ENCODE data around the gene PGRMC1. TPM values are rescaled to one million over a fixed set of nuclear protein-coding genes. Genes with fewer than 3 reads are reported as not detected.

PGRMC1 gene
- total and polyA plus RNA-seq, 9 of the 15 experiments (the other 6 are each of a cell fraction or from before 2014, with no cell fraction given), result 27.4 to 115 (median 90.3) TPM

DNA sequence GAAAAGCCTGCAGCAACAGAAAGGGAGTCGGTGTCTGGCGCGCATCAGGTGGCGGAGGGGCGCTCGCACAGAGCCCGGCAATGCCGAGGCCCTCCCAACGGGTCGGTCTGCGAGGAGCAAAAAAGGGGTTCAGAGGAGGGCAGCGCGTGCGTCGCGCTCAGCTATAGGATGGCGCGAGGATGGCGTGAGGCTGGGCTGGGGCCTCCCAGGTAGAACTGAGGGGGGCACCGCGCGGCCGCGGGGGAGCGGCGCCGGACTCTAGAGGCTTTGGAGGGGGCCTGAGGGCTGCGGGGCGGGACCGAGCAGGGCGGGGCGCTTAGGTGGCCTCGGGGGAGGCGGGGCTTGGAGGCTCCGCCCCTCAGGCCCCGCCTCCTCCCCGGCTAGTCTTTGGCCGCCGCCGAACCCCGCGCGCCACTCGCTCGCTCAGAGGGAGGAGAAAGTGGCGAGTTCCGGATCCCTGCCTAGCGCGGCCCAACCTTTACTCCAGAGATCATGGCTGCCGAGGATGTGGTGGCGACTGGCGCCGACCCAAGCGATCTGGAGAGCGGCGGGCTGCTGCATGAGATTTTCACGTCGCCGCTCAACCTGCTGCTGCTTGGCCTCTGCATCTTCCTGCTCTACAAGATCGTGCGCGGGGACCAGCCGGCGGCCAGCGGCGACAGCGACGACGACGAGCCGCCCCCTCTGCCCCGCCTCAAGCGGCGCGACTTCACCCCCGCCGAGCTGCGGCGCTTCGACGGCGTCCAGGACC, at the start of gene PGRMC1 (continued):
- TF ChIP-seq YY1 (IDR thresholded peaks at IDR 0.05; ENCODE audit: borderline replicate concordance in 1 of 3, control insufficient read depth in 1 of 3, extremely low read depth in 1 of 3, insufficient read depth in 3 of 3, insufficient read length in 1 of 3, insufficient replicate concordance in 2 of 3, low read depth in 1 of 3, low read length in 2 of 3), result peak; percentile 7 to 84 (median 75)
- TF ChIP-seq SP1 (CRISPR knock-in tag; IDR thresholded peaks at IDR 0.05), result peak; percentile 55; the same call in 1 of the 2 replicates
- TF ChIP-seq HMGN3 (IDR thresholded peaks at IDR 0.05; ENCODE audit: borderline replicate concordance, extremely low read depth, insufficient read length, low read depth, low read length), result no peak
- 0 out of 2 replicates have a peak, but pooled peaks have one; percentile 9 for TF ChIP-seq HCFC1 (IDR thresholded peaks at IDR 0.05; ENCODE audit: low read depth, low read length)
- 0 out of 2 replicates have a peak, but pooled peaks have one; percentile 58 for TF ChIP-seq GTF2E2 (tag; IDR thresholded peaks at IDR 0.05)
- no peak for TF ChIP-seq DIDO1 (tag; IDR thresholded peaks at IDR 0.05; ENCODE audit: low read depth)
- TF ChIP-seq, protein P1, sequence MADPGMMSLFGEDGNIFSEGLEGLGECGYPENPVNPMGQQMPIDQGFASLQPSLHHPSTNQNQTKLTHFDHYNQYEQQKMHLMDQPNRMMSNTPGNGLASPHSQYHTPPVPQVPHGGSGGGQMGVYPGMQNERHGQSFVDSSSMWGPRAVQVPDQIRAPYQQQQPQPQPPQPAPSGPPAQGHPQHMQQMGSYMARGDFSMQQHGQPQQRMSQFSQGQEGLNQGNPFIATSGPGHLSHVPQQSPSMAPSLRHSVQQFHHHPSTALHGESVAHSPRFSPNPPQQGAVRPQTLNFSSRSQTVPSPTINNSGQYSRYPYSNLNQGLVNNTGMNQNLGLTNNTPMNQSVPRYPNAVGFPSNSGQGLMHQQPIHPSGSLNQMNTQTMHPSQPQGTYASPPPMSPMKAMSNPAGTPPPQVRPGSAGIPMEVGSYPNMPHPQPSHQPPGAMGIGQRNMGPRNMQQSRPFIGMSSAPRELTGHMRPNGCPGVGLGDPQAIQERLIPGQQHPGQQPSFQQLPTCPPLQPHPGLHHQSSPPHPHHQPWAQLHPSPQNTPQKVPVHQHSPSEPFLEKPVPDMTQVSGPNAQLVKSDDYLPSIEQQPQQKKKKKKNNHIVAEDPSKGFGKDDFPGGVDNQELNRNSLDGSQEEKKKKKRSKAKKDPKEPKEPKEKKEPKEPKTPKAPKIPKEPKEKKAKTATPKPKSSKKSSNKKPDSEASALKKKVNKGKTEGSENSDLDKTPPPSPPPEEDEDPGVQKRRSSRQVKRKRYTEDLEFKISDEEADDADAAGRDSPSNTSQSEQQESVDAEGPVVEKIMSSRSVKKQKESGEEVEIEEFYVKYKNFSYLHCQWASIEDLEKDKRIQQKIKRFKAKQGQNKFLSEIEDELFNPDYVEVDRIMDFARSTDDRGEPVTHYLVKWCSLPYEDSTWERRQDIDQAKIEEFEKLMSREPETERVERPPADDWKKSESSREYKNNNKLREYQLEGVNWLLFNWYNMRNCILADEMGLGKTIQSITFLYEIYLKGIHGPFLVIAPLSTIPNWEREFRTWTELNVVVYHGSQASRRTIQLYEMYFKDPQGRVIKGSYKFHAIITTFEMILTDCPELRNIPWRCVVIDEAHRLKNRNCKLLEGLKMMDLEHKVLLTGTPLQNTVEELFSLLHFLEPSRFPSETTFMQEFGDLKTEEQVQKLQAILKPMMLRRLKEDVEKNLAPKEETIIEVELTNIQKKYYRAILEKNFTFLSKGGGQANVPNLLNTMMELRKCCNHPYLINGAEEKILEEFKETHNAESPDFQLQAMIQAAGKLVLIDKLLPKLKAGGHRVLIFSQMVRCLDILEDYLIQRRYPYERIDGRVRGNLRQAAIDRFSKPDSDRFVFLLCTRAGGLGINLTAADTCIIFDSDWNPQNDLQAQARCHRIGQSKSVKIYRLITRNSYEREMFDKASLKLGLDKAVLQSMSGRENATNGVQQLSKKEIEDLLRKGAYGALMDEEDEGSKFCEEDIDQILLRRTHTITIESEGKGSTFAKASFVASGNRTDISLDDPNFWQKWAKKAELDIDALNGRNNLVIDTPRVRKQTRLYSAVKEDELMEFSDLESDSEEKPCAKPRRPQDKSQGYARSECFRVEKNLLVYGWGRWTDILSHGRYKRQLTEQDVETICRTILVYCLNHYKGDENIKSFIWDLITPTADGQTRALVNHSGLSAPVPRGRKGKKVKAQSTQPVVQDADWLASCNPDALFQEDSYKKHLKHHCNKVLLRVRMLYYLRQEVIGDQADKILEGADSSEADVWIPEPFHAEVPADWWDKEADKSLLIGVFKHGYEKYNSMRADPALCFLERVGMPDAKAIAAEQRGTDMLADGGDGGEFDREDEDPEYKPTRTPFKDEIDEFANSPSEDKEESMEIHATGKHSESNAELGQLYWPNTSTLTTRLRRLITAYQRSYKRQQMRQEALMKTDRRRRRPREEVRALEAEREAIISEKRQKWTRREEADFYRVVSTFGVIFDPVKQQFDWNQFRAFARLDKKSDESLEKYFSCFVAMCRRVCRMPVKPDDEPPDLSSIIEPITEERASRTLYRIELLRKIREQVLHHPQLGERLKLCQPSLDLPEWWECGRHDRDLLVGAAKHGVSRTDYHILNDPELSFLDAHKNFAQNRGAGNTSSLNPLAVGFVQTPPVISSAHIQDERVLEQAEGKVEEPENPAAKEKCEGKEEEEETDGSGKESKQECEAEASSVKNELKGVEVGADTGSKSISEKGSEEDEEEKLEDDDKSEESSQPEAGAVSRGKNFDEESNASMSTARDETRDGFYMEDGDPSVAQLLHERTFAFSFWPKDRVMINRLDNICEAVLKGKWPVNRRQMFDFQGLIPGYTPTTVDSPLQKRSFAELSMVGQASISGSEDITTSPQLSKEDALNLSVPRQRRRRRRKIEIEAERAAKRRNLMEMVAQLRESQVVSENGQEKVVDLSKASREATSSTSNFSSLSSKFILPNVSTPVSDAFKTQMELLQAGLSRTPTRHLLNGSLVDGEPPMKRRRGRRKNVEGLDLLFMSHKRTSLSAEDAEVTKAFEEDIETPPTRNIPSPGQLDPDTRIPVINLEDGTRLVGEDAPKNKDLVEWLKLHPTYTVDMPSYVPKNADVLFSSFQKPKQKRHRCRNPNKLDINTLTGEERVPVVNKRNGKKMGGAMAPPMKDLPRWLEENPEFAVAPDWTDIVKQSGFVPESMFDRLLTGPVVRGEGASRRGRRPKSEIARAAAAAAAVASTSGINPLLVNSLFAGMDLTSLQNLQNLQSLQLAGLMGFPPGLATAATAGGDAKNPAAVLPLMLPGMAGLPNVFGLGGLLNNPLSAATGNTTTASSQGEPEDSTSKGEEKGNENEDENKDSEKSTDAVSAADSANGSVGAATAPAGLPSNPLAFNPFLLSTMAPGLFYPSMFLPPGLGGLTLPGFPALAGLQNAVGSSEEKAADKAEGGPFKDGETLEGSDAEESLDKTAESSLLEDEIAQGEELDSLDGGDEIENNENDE (IDR thresholded peaks at IDR 0.05; ENCODE audit: low read depth, low read length), result no peak
- no peak for TF ChIP-seq ZNF766 (CRISPR knock-in tag; conservative IDR thresholded peaks at IDR 0.05)
- TF ChIP-seq, protein P2, sequence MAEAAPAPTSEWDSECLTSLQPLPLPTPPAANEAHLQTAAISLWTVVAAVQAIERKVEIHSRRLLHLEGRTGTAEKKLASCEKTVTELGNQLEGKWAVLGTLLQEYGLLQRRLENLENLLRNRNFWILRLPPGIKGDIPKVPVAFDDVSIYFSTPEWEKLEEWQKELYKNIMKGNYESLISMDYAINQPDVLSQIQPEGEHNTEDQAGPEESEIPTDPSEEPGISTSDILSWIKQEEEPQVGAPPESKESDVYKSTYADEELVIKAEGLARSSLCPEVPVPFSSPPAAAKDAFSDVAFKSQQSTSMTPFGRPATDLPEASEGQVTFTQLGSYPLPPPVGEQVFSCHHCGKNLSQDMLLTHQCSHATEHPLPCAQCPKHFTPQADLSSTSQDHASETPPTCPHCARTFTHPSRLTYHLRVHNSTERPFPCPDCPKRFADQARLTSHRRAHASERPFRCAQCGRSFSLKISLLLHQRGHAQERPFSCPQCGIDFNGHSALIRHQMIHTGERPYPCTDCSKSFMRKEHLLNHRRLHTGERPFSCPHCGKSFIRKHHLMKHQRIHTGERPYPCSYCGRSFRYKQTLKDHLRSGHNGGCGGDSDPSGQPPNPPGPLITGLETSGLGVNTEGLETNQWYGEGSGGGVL (CRISPR knock-in tag; IDR thresholded peaks at IDR 0.05), result no peak
- no peak for TF ChIP-seq FOSL1 (tag; conservative IDR thresholded peaks at IDR 0.05)
- TF ChIP-seq NFRKB (IDR thresholded peaks at IDR 0.05; ENCODE audit: low read depth), result peak; percentile 49; the same call in 1 of the 2 replicates
- peak; percentile 87 for TF ChIP-seq KDM5B (IDR thresholded peaks at IDR 0.05; ENCODE audit: insufficient replicate concordance, low read depth, low read length)
- TF ChIP-seq MEF2D (tag; conservative IDR thresholded peaks at IDR 0.05; ENCODE audit: low read depth), result no peak

All from K562 (cell line).